Tibial nerve (tissue), 3 donors: ENCODE measurements around the gene RHOBTB1.

ENCODE experiments used
- CTCF ChIP-seq, 5 experiments: fragments of 200-600 bp in 3 of 5; fragments of 450-650 bp in 2 of 5; sonication (generic) in 3 of 5; IDR thresholded peaks; one replicate each; pipeline ENCODE4 v1.5.1; 2016 to 2019; ENCODE audit warnings: antibody characterized with exemption in 5 of 5, mild to moderate bottlenecking in 3 of 5, moderate library complexity in 2 of 5
- POLR2A ChIP-seq, 2 donors: fragments of 450-650 bp; IDR thresholded peaks; one replicate each; pipeline ENCODE4 v1.6.1; 2017; ENCODE audit warnings: antibody characterized with exemption in 2 of 2, mild to moderate bottlenecking in 2 of 2, moderate library complexity in 2 of 2

GRCh38 chr10:60911715-60912114 lies 32.3 kb downstream of the RHOBTB1 start:
- TF ChIP-seq CTCF (IDR thresholded peaks at IDR 0.05), result no peak
- TF ChIP-seq POLR2A (IDR thresholded peaks at IDR 0.05), result no peak
